ENCODE measurements around the gene SMIM36.
"Not testable (repeated sequence)": the region's sequence is repeated elsewhere in the genome, so short reads cannot be mapped to it uniquely, and the experiment has no call there.

SMIM36 gene

GRCh38 chr17:55413825-55414489 is 97.3 kb downstream of the SMIM36 start:
- FAIRE-seq = no peak

DNA sequence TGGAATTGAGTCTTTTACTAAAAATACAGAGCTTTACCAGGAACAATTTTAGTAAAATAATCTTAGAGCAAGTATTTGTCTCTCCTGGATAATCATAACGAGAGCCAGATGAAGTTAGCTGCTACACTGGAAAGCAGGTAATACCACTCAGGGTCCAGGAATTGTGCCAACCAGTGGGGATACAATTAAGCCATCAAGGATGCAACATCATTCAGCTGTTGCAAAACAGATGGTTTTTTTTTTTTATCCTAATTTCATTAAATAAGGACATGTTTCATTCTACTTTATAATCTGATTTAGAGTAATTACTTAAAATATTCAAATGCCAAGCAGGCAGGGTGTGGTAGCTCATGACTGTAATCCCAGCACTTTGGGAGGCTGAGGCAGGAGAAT is 99.8 kb downstream of the SMIM36 start:
- no peak for FAIRE-seq

DNA sequence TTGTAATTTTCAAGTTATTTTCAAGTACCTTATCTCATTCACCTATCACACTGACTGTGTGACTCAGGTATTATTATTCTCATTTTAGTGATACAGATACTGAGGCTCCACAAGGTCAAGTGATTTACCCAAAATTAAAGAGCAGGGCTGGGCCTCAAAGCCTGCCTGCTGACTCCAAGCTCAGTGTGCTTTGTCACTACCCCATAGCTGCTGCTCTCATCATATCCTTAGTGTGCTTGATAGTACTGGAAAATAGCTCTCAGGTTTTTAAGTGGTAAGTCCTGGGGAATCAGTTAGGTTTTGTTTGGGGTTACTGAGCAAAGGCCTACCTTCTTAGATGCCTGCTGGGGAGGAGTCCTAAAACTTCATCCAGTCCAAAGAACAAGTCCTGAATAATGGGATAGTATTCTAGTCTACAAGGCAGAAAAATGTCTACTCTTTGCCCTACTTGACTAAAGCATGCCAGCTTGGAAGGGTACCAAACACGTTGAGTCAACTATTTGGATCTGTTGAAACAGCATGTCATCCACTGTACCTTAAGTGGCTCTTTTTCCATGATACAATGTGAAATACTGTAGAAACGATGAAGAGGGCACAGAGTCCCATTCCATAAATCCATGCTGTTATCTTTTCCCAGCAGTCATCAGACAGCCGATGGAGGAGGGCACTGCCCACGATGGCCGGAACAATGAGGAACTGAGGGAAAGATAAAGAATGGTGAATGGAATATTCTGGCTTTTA is 100.4 kb downstream of the SMIM36 start:
- FAIRE-seq = no peak

- no peak for FAIRE-seq
Observed at GRCh38 chr17:55409030-55409800, 102.0 kb downstream of the SMIM36 start.

DNA sequence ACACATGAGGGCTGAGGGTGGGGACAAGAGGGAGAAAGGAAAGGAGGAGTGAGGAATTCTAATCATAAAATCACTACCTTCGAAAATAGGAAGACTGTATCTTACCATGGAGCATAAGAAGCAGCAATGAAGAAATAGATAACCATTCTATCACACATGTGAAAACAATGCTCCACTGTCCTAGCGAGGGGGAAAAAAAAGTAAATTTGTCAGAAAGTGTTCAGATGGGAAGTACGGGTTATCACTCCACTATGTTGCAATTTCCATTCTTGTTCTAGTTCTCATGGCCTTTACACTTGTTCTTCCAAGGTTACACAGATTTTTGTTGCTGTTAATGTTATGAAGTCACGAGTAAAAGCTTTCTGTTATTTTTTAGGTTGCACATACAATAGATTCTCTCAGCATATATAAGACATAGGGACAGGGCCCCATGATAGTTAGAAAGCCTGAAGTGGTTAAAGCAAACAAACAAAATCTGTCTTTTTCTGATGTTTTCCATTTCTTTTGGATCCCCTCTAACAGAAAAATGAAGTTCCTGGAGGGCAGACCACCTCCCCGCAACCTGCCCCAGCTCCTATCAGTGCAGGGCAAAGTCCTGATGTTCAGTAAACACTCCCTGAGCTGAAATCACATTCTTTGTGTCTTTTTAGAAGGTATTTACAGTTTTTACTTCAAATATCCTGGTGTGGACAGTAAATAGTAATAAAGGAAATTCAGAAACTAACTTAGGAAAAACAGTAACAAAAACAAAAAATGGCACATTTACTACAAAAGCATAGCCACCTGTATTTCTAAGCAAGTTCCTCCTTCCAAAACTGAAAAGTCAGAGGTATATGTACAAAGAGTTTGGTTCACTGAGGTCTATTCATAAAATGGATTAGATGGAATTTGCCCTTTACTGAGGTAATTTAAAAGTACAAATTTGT is 103.3 kb downstream of the SMIM36 start:
- no peak for FAIRE-seq

DNA sequence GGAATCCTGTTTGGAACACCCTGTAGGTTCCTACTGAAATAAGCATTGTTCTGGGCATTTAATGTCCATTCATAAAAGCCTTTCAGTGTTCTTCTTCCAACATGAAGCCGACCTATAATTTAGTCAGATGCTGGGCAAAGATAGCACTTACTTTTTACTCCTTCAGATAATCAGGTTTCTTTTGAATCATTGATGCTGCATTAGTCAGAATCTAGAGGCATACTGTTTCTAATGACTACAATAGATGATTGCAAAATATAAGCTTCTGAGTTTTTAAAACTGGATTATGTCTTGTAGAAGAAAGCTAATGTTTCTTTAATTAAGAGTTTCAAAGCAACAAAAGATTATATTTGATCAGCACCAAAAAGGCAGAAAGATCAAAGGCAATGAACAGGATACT is 105.7 kb downstream of the SMIM36 start:
- FAIRE-seq = no peak

DNA sequence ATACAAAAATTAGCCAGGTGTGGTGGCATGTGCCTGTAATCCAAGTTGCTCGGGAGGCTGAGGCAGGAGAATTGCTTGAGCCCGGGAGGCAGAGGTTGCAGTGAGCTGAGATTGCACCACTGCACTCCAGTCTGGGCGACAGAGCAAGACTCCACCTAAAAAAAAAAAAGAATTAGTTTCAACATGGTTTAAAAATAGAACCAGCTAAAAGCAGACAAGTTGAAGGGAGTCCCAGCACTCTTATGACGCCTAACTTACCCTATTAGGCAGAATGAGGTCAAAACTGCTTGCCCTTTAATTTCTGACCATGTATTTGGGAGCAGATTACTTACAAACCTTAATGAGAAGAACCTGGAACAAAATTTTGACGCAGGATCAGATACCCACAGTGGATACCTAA is 107.1 kb downstream of the SMIM36 start:
- not testable (repeated sequence) for FAIRE-seq

DNA sequence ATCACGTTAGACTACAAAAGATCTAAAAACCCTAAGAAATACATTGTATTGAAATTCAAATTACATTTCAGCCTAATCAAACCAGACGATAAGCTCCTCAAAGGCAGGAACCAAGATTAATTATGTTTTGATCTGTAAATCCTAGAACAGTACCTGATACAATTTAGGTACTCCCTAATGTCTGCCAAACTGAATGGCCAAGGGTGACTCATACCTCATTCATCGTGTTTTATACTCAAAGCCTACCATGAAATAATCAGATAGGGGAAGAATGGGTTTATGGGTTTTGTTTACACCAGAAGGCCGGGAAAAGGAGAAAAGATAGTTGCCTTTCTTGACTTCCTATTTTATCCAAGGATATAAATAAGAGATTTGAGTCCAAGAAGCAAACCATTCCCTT is 108.9 kb downstream of the SMIM36 start:
- FAIRE-seq = no peak

Data from A204.1 (cell line).